GM12878 (cell line): Measurements from ENCODE around the gene SLAMF1. TPM values are rescaled to one million over a fixed set of nuclear protein-coding genes. Genes with fewer than 3 reads are reported as not detected.
A peak's percentile ranks its signal among the peaks of the same experiment; 100 is the strongest.

Source experiments
- ATAC-seq: fragments of 200-7000 bp; cut with Tn5 transposase; 3 replicates; pipeline ENCODE4 v1.9.1; 2020; ENCODE audit warnings: mild to moderate bottlenecking, moderate library complexity
- BruUV-seq: library from RNA; stranded (reverse); fragments of 400-500 nt; replicated peaks from 2 replicates; lab custom pipeline; 2021; lab: Mats Ljungman, UMichigan
- CTCF ChIA-PET: fragments of 300-600 bp; sonication (Branson Sonifier 250); formaldehyde crosslinking; extraction: SDS; loops from one replicate; lab custom pipeline; 2021; ENCODE audit warnings: inconsistent platforms; lab: Yijun Ruan, JAX
- POLR2A ChIA-PET: fragments of 350-600 bp; formaldehyde crosslinking; extraction: SDS; loops from one replicate; lab custom pipeline; 2021; ENCODE audit warnings: inconsistent platforms; lab: Charles Lee
- RAD21 ChIA-PET: fragments of 300-600 bp; sonication (Branson Sonifier 250); formaldehyde crosslinking; loops from one replicate; lab custom pipeline; 2023; ENCODE audit warnings: antibody characterized with exemption; ENCODE audit not compliant: unreplicated experiment; lab: Charles Lee
- SMC1A ChIA-PET: fragments of 300-600 bp; sonication (Branson Sonifier 250); formaldehyde crosslinking; loops from one replicate; lab custom pipeline; 2023; ENCODE audit not compliant: unreplicated experiment, uncharacterized antibody; lab: Charles Lee
- DNase-seq: peaks from one replicate; pipeline ENCODE4 v3.0.0-alpha.2; 2011; ENCODE audit warnings: low read depth, low spot score
- FAIRE-seq: peaks from 3 replicates; lab custom pipeline; 2011; peaks lifted over from hg19 to GRCh38; lab: Jason Lieb, UNC
- H2AFZ ChIP-seq: 2 replicates; pipeline ENCODE4 v1.6.0; 2011; ENCODE audit warnings: low read depth, low read length, control low read depth; ENCODE audit not compliant: control insufficient read depth
- H3K27ac ChIP-seq: 2 replicates; pipeline ENCODE4 v1.5.1; 2011; ENCODE audit warnings: control low read depth; ENCODE audit not compliant: control insufficient read depth, insufficient read depth
- H3K27me3 ChIP-seq, 2 experiments: replicated peaks in 1 of 2; 2 replicates each; pipeline versions ENCODE4 v1.6.0 to v1.6.1; 2011; ENCODE audit warnings: low read length in 1 of 2; ENCODE audit not compliant: control insufficient read depth in 2 of 2, insufficient read depth in 2 of 2
- H3K36me3 ChIP-seq, 2 experiments: 2 replicates each; pipeline ENCODE4 v1.5.1; 2011; ENCODE audit warnings: low read length in 1 of 2; ENCODE audit not compliant: control insufficient read depth in 2 of 2, insufficient read depth in 2 of 2
- H3K4me1 ChIP-seq: 2 replicates; pipeline ENCODE4 v1.6.1; 2011; ENCODE audit warnings: mild to moderate bottlenecking, low read length, moderate library complexity, mixed read lengths; ENCODE audit not compliant: control insufficient read depth, insufficient read depth
- H3K4me2 ChIP-seq: 2 replicates; pipeline ENCODE4 v1.6.0; 2011; ENCODE audit warnings: control low read depth; ENCODE audit not compliant: control insufficient read depth, insufficient read depth
- H3K4me3 ChIP-seq: fragments of 200-600 bp; sonication (generic); 2 replicates; pipeline ENCODE4 v1.5.1; 2016
- H3K79me2 ChIP-seq: 2 replicates; pipeline ENCODE4 v1.6.0; 2011; ENCODE audit warnings: low read length; ENCODE audit not compliant: control insufficient read depth, insufficient read depth
- H3K9ac ChIP-seq: 2 replicates; pipeline ENCODE4 v1.8.0; 2011; ENCODE audit warnings: low read length, control low read depth, mixed read lengths; ENCODE audit not compliant: control insufficient read depth, insufficient read depth
- H3K9me3 ChIP-seq: replicated peaks from 3 replicates; pipeline ENCODE4 v1.5.1; 2011; ENCODE audit warnings: mild to moderate bottlenecking, low read length; ENCODE audit not compliant: control insufficient read depth, insufficient read depth
- H4K20me1 ChIP-seq: 2 replicates; pipeline ENCODE4 v1.6.0; 2011; ENCODE audit not compliant: control insufficient read depth, insufficient read depth
- CHD2 ChIP-seq: IDR thresholded peaks from 2 replicates; pipeline ENCODE4 v1.6.1; 2011; ENCODE audit warnings: low read depth, low read length, improper control_type of control experiment, borderline replicate concordance
- NR2C2 ChIP-seq: IDR thresholded peaks from 2 replicates; pipeline ENCODE4 v1.6.1; 2011; ENCODE audit warnings: borderline replicate concordance, low read depth; ENCODE audit not compliant: control insufficient read depth, insufficient read length
- POLR2A ChIP-seq: IDR thresholded peaks from 2 replicates; pipeline ENCODE4 v1.6.1; 2011; ENCODE audit warnings: low read depth, mild to moderate bottlenecking, low read length
- POLR2AphosphoS5 ChIP-seq: IDR thresholded peaks from 2 replicates; pipeline ENCODE4 v1.6.1; 2011; ENCODE audit warnings: mild to moderate bottlenecking, low read length, inconsistent platforms
- PRDM15 ChIP-seq: fragments of 450-650 bp; formaldehyde crosslinking; IDR thresholded peaks from 2 replicates; pipeline ENCODE4 v1.4.0; 2020; ENCODE audit warnings: mild to moderate bottlenecking, moderate library complexity
- SPI1 ChIP-seq: IDR thresholded peaks from 2 replicates; pipeline ENCODE4 v1.6.1; 2011; ENCODE audit warnings: low read depth, mild to moderate bottlenecking, low read length, moderate library complexity, borderline replicate concordance; ENCODE audit not compliant: insufficient read depth
- SREBF2 ChIP-seq: IDR thresholded peaks from 2 replicates; pipeline ENCODE4 v1.6.1; 2012; ENCODE audit warnings: mild to moderate bottlenecking, low read length
- ZNF24 ChIP-seq: fragments of 450-650 bp; IDR thresholded peaks from 2 replicates; pipeline ENCODE4 v1.6.1; 2017; ENCODE audit warnings: antibody characterized with exemption, mild to moderate bottlenecking
- WGBS: methylation state at CpG from one replicate; pipeline ENCODE4 v1.1.6; 2016; ENCODE audit warnings: low lambda C conversion rate; ENCODE audit not compliant: insufficient replicate concordance, insufficient coverage; ENCODE audit errors: missing lambda C conversion rate; 5-methylcytosine and 5-hydroxymethylcytosine counted together
- in situ Hi-C: fragments of 300-500 bp; cut with MboI; formaldehyde crosslinking; loops from 9 replicates; pipeline ENCODE4 v1.14.3; 2018; ENCODE audit warnings: mixed read lengths
- intact Hi-C: fragments of 100-400 bp; cut with micrococcal nuclease; formaldehyde crosslinking; loops from one replicate; pipeline ENCODE4 v1.14.2; 2022; ENCODE audit not compliant: unreplicated experiment
- polyA plus RNA-seq, 11 experiments: library from polyadenylated mRNA; depleted of rRNA in 4 of 11; unstranded in 6 of 11; stranded (reverse) in 5 of 11; fragments of >200 nt; fragmentation: Nextera tagmentation in 4 of 11; fragmentation: Illumina TruSeq in 1 of 11; extraction: Ambion mirVana in 4 of 11; extraction: Trizol in 1 of 11; gene quantifications; 1 replicate in 1 of 11; 2 replicates in 10 of 11; pipeline versions ENCODE4 v1.2.1 to v1.2.3, GENCODE V29; 2011 to 2016; ENCODE audit warnings: inconsistent platforms in 2 of 11, missing spikeins in 2 of 11, low read depth in 1 of 11
- total RNA-seq, 4 experiments: library from RNA; depleted of rRNA in 3 of 4; stranded (reverse); fragments of >200 nt in 3 of 4; fragmentation: Illumina TruSeq in 1 of 4; extraction: Trizol in 1 of 4; gene quantifications; 2 replicates each; pipeline versions ENCODE4 v1.2.1 to v1.2.3, GENCODE V29; 2013 to 2021

The SLAMF1 gene
- total and polyA plus RNA-seq, 10 of the 15 experiments (the other 5 are each of a cell fraction or from before 2014, with no cell fraction given) = 87.3 to 260 (median 131) TPM

GRCh38 chr1:160680399-160680798 lies 33.6 kb upstream of the SLAMF1 start:
- Histone ChIP-seq H2AFZ (no peak overlapping the region), H3K36me3 (peaks cover 54 to 71% of the 10 kb centered on the region in 2 experiments), H3K4me2 (no peak overlapping the region), H4K20me1 (peaks cover 3% of the 10 kb centered on the region), H3K9ac (no peak overlapping the region), H3K4me3 (no peak overlapping the region), H3K27me3 (no peaks in the 10 kb centered on the region), H3K27ac (no peak overlapping the region; the same call in 1 of the 2 replicates), H3K4me1 (peaks cover 37% of the 10 kb centered on the region), H3K9me3 (no peaks in the 10 kb centered on the region), H3K79me2 (peaks cover 40% of the 10 kb centered on the region)
- no peak for ATAC-seq
- ChIA-PET SMC1A (interaction anchor here (0.6 to 7.6 kb wide), 12 partner anchors 8 to 334 kb away, joined by 3 to 79 read pairs (median 5); partner anchors contain the start of gene SLAMF1), POLR2A (interaction anchor here (1.1 to 1.7 kb wide), 5 partner anchors 26 to 88 kb away, joined by 3 to 9 read pairs (median 3); partner anchors contain the start of genes CD48 and SLAMF7), CTCF (interaction anchor here (1.0 to 9.8 kb wide), 19 partner anchors 8 to 273 kb away, joined by 3 to 95 read pairs (median 9); partner anchors contain the start of gene CD48), RAD21 (interaction anchor here (0.7 to 3.4 kb wide), 11 partner anchors 8 to 310 kb away, joined by 3 to 28 read pairs (median 5); no protein-coding TSS in a partner anchor)
- WGBS = 93% methylated on average over 8 of the region's 8 CpGs
- no peak for DNase-seq
- in situ Hi-C loops (loop anchor here (5.0 kb wide), 2 partner anchors 87 to 272 kb away; partner anchors contain the start of gene ITLN2), intact Hi-C loops (no loop called here)
- peak; percentile 41; the same call in 1 of the 2 replicates for TF ChIP-seq PRDM15
- no peak for TF ChIP-seq ZNF24
- TF ChIP-seq SREBF2 = no peak
- no peak for TF ChIP-seq NR2C2
- TF ChIP-seq CHD2 = no peak
- TF ChIP-seq POLR2AphosphoS5 = peak; percentile 61
- TF ChIP-seq POLR2A = 0 out of 2 replicates have a peak, but pooled peaks have one; percentile 38
- TF ChIP-seq SPI1 = no peak
- no TSS peak for BruUV-seq
- FAIRE-seq = no peak
